CD4-positive, alpha-beta memory T cell (primary cell): Measurements from ENCODE around the gene REM1. TPM values are rescaled to one million over a fixed set of nuclear protein-coding genes. Genes with fewer than 3 reads are reported as not detected.
"Not testable (repeated sequence)": the region's sequence is repeated elsewhere in the genome, so short reads cannot be mapped to it uniquely, and the experiment has no call there.

Experiments
- CTCF ChIA-PET: fragments of 350-600 bp; sonication (Branson Sonifier 250); formaldehyde crosslinking; loops from one replicate; lab custom pipeline; 2021; ENCODE audit warnings: inconsistent platforms; ENCODE audit not compliant: partially characterized antibody; lab: Charles Lee
- POLR2A ChIA-PET: fragments of 350-600 bp; sonication (Branson Sonifier 250); formaldehyde crosslinking; loops from one replicate; lab custom pipeline; 2021; ENCODE audit not compliant: partially characterized antibody; lab: Charles Lee
- DNase-seq, 5 donors: peaks; one replicate each; pipeline versions ENCODE4 v3.0.0 to v3.0.0-alpha.2; 2020 to 2022; ENCODE audit warnings: mixed read lengths in 1 of 5
- H3K27ac ChIP-seq: one replicate; pipeline ENCODE4 v1.7.0; 2013; ENCODE audit warnings: low read depth, low read length
- H3K27me3 ChIP-seq: 2 replicates; pipeline ENCODE4 v1.7.0; 2013; ENCODE audit warnings: mild to moderate bottlenecking, low read length, moderate library complexity; ENCODE audit not compliant: insufficient read depth
- H3K36me3 ChIP-seq: 2 replicates; pipeline ENCODE4 v1.7.0; 2013; ENCODE audit warnings: mild to moderate bottlenecking, low read length, moderate library complexity; ENCODE audit not compliant: insufficient read depth
- H3K4me1 ChIP-seq: 2 replicates; pipeline ENCODE4 v1.7.0; 2013; ENCODE audit warnings: mild to moderate bottlenecking, low read length, moderate library complexity; ENCODE audit not compliant: insufficient read depth
- H3K4me3 ChIP-seq, 2 donors: one replicate each; pipeline ENCODE4 v1.7.0; 2013; ENCODE audit warnings: low read length in 2 of 2, mild to moderate bottlenecking in 1 of 2
- H3K9me3 ChIP-seq, 2 donors: one replicate each; pipeline ENCODE4 v1.7.0; 2013; ENCODE audit warnings: low read length in 2 of 2, control low read depth in 1 of 2; ENCODE audit not compliant: control insufficient read depth in 1 of 2
- H3K27ac Mint-ChIP-seq, 7 donors: one replicate each; pipeline ENCODE4 v1.8.0; 2020 to 2021; ENCODE audit warnings: mixed read lengths in 7 of 7, mild to moderate bottlenecking in 6 of 7, inconsistent platforms in 3 of 7, moderate library complexity in 3 of 7
- H3K27me3 Mint-ChIP-seq, 2 donors: one replicate each; pipeline ENCODE4 v1.8.0; 2020 to 2021; ENCODE audit warnings: mixed read lengths in 2 of 2
- H3K36me3 Mint-ChIP-seq, 2 donors: one replicate each; pipeline ENCODE4 v1.8.0; 2020 to 2021; ENCODE audit warnings: mixed read lengths in 2 of 2, inconsistent platforms in 1 of 2, mild to moderate bottlenecking in 1 of 2
- H3K4me1 Mint-ChIP-seq, 4 donors: one replicate each; pipeline ENCODE4 v1.8.0; 2020 to 2021; ENCODE audit warnings: mixed read lengths in 4 of 4, mild to moderate bottlenecking in 1 of 4
- H3K4me3 Mint-ChIP-seq, 8 donors: one replicate each; pipeline ENCODE4 v1.8.0; 2020 to 2021; ENCODE audit warnings: mixed read lengths in 8 of 8, mild to moderate bottlenecking in 7 of 8, moderate library complexity in 6 of 8, inconsistent platforms in 3 of 8
- H3K9me3 Mint-ChIP-seq, 8 donors: one replicate each; pipeline ENCODE4 v1.8.0; 2020 to 2021; ENCODE audit warnings: mixed read lengths in 8 of 8, mild to moderate bottlenecking in 5 of 8, inconsistent platforms in 3 of 8, moderate library complexity in 1 of 8
- intact Hi-C: fragments of 100-400 bp; cut with micrococcal nuclease; formaldehyde crosslinking; loops from one replicate; pipeline ENCODE4 v1.15.1; 2023
- polyA plus RNA-seq, 2 donors: library from polyadenylated mRNA; unstranded; fragments of 300-500 nt; fragmentation: Illumina TruSeq; gene quantifications; one replicate each; pipeline ENCODE4 v1.2.3, GENCODE V29; 2021
- total RNA-seq, 2 experiments: library from RNA; stranded (reverse); gene quantifications; one replicate each; pipeline ENCODE4 v1.2.3, GENCODE V29; 2021

The REM1 gene
- total and polyA plus RNA-seq, 4 experiments from 2014 or later = not detected

DNA sequence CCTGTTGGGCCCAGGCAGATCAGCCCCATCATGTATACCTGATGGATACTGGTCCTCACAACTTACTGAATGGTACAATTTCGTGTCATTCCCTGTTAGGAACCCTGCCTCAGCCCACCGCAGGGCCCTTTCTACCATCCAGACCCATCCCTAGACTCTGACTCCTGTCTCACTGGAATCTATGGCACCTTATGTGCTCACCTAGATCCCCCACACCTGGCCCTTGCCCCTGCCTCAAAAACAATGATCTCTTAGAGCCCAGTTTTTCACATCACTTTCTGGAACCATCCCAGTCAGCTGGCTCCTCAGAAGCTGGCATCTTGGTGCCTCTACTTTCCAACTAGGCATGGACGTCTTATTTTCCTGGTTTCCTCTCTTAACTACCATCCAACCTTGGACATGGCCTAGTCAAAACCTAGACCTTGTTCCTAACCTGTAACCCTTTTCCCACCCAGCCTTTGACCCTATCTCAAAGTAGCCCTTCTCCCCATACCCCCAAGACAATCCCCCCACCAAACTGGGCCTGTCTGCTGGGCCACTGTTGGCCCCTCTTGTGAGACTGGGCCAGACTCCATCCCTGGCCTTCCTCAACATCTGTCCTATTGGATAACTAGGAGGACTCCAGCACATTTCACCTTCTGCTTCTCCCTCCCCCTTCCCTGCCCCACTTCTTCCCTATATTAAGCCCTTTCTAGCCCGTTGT lies 40.1 kb downstream of the REM1 start:
- H3K27me3 Mint-ChIP-seq = no peaks in the 10 kb centered on the region
- no peak overlapping the region for H3K27ac Mint-ChIP-seq
- Histone ChIP-seq H3K27ac (peak overlapping the region; percentile 91), H3K36me3 (no peaks in the 10 kb centered on the region), H3K4me3 (peak overlapping the region; percentile 58 to 90), H3K9me3 (no peaks in the 10 kb centered on the region), H3K27me3 (no peaks in the 10 kb centered on the region), H3K4me1 (peaks cover 51% of the 10 kb centered on the region)
- peaks cover 4 to 12% of the 10 kb centered on the region in 2 donors for H3K36me3 Mint-ChIP-seq
- DNase-seq = no peak
- H3K4me3 Mint-ChIP-seq = no peak overlapping the region
- ChIA-PET POLR2A (interaction anchor here (1.4 kb wide), 1 partner anchor 31 kb away, joined by 4 read pairs; no protein-coding TSS in a partner anchor), CTCF (interaction anchor here (0.5 to 1.6 kb wide), 4 partner anchors 32 to 121 kb away, joined by 3 read pairs; a partner anchor contains a TSS)
- no peaks in the 10 kb centered on the region for H3K9me3 Mint-ChIP-seq
- intact Hi-C loops = no loop called here
- peaks cover 9 to 20% (median 15%) of the 10 kb centered on the region in 4 donors for H3K4me1 Mint-ChIP-seq

DNA sequence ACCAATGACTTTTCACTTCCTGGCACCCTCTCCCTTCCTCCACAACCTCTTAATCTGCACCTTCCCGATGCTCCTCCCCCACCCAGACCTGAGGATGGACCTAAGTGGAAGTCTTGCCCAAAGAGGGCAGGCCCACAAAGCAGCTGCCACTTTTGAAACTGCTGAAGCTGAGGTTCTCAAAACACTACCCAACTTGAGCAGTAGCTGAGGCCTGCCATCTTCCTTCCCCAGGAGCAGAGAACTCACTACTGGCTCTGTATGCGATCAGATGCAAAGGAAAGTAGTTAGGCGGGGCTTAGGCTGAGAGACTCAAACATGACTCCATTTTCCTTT lies 40.7 kb downstream of the REM1 start:
- peak overlapping the region; percentile 91 for H3K27ac ChIP-seq
- Mint-ChIP-seq H3K27ac (no peak overlapping the region), H3K27me3 (no peaks in the 10 kb centered on the region), H3K4me1 (peaks cover 12 to 25% (median 20%) of the 10 kb centered on the region in 4 donors), H3K36me3 (peaks cover 4 to 16% of the 10 kb centered on the region in 2 donors), H3K4me3 (no peak overlapping the region), H3K9me3 (no peaks in the 10 kb centered on the region)
- H3K4me3 ChIP-seq = peak overlapping the region; percentile 58 to 90
- H3K4me1 ChIP-seq = peaks cover 56% of the 10 kb centered on the region
- ChIA-PET POLR2A (no interaction called here), CTCF (interaction anchor here (0.5 to 1.6 kb wide), 4 partner anchors 31 to 120 kb away, joined by 3 read pairs; a partner anchor contains a TSS)
- H3K27me3 ChIP-seq = no peaks in the 10 kb centered on the region
- no peaks in the 10 kb centered on the region for H3K36me3 ChIP-seq
- intact Hi-C loops = no loop called here
- no peaks in the 10 kb centered on the region for H3K9me3 ChIP-seq
- DNase-seq = peak in 1 of 5 donors; percentile 10

DNA sequence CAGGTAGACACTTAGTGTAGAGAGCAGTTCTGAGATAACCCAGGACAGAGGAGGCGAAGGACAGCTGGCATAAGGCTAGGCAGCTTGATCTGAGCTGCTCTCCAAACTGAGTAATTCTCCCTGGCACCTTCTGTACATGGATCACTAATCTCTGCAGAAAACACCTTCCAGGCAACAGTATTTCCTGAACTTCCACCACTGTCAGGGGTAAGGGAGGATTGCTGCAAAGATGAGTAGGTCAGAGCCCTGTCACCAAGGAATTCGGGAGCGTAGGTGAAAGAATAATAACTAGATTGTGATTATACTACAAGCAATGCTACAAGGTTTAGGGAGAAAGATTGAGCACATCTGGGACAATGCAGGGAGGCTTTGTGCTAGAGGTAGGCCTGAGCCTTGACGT lies 41.1 kb downstream of the REM1 start:
- Mint-ChIP-seq H3K4me1 (peaks cover 14 to 29% (median 23%) of the 10 kb centered on the region in 4 donors), H3K27me3 (no peaks in the 10 kb centered on the region), H3K27ac (no peak overlapping the region), H3K36me3 (peaks cover 4 to 19% of the 10 kb centered on the region in 2 donors), H3K9me3 (no peaks in the 10 kb centered on the region), H3K4me3 (no peak overlapping the region)
- H3K4me3 ChIP-seq = peak overlapping the region; percentile 58 to 90
- DNase-seq = no peak
- intact Hi-C loops = no loop called here
- H3K4me1 ChIP-seq = peaks cover 56% of the 10 kb centered on the region
- H3K27me3 ChIP-seq = no peaks in the 10 kb centered on the region
- no peaks in the 10 kb centered on the region for H3K9me3 ChIP-seq
- ChIA-PET CTCF (interaction anchor here (1.1 to 1.2 kb wide), 2 partner anchors 45 to 97 kb away, joined by 3 read pairs; no protein-coding TSS in a partner anchor), POLR2A (no interaction called here)
- no peaks in the 10 kb centered on the region for H3K36me3 ChIP-seq
- peak overlapping the region; percentile 91 for H3K27ac ChIP-seq

DNA sequence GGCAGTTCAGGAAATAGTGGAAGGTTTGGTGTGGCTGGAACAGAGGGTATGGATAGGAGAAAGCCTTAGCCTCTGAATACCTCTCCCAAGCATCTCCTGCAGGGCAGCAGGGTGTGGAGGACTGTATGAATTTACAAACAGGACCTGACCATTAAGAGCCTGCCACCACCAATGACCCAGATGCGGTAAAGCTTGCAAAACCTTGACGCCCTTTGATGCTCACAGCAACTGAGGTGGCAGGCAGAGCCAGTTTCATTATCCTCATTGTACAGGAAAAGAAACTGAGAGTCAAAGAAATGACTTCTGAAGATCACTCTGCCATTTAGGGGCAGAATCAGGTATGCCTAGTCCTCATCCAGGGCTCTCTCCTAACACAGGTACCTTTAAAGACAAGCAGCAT lies 41.6 kb downstream of the REM1 start:
- Mint-ChIP-seq H3K36me3 (peaks cover 4 to 22% of the 10 kb centered on the region in 2 donors), H3K4me1 (peaks cover 17 to 34% (median 24%) of the 10 kb centered on the region in 4 donors), H3K9me3 (no peaks in the 10 kb centered on the region), H3K27ac (no peak overlapping the region), H3K27me3 (no peaks in the 10 kb centered on the region), H3K4me3 (no peak overlapping the region)
- no peaks in the 10 kb centered on the region for H3K36me3 ChIP-seq
- H3K27ac ChIP-seq = peak overlapping the region; percentile 91
- CTCF ChIA-PET = interaction anchor here (1.2 kb wide), 1 partner anchor 44 kb away, joined by 3 read pairs; no protein-coding TSS in a partner anchor
- H3K9me3 ChIP-seq = no peaks in the 10 kb centered on the region
- POLR2A ChIA-PET = no interaction called here
- H3K27me3 ChIP-seq = no peaks in the 10 kb centered on the region
- peak overlapping the region; percentile 58 to 90 for H3K4me3 ChIP-seq
- peak in 2 of 5 donors; percentile 9 to 11 for DNase-seq
- intact Hi-C loops = no loop called here
- H3K4me1 ChIP-seq = peaks cover 57% of the 10 kb centered on the region

DNA sequence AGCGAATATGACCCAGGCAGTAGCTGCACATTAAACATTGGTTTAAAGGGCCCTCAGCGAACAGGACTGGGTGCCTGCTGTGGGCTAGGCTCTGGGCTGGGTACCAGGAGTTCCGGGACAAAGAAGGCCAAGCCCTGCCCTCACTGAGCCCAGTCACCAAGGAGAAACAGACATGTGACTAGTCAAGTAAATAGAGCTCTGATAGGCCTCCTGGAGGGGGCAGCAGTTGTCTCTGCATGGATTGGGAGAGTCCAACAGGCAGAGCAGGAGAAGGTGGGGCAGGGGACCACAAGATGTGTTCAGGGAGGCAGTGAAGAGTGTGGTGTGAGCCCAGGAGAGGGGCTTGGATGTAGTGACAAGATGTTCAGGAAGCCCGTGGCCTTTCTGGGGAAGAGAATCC lies 42.3 kb downstream of the REM1 start:
- CTCF ChIA-PET = interaction anchor here (0.8 to 1.1 kb wide), 2 partner anchors 14 to 43 kb away, joined by 3 to 5 read pairs; no protein-coding TSS in a partner anchor
- POLR2A ChIA-PET = interaction anchor here (1.0 kb wide), 1 partner anchor 87 kb away, joined by 3 read pairs; no protein-coding TSS in a partner anchor
- H3K4me1 Mint-ChIP-seq = peaks cover 17 to 40% (median 28%) of the 10 kb centered on the region in 4 donors
- no peak overlapping the region for H3K4me3 Mint-ChIP-seq
- peaks cover 60% of the 10 kb centered on the region for H3K4me1 ChIP-seq
- no peaks in the 10 kb centered on the region for H3K36me3 ChIP-seq
- H3K9me3 ChIP-seq = no peaks in the 10 kb centered on the region
- H3K27me3 ChIP-seq = no peaks in the 10 kb centered on the region
- H3K27ac ChIP-seq = peak overlapping the region; percentile 91
- no peaks in the 10 kb centered on the region for H3K9me3 Mint-ChIP-seq
- H3K27me3 Mint-ChIP-seq = no peaks in the 10 kb centered on the region
- peaks cover 8 to 27% of the 10 kb centered on the region in 2 donors for H3K36me3 Mint-ChIP-seq
- intact Hi-C loops = no loop called here
- H3K27ac Mint-ChIP-seq = no peak overlapping the region
- DNase-seq = no peak
- H3K4me3 ChIP-seq = peak overlapping the region in 1 of 2 donors; percentile 10

DNA sequence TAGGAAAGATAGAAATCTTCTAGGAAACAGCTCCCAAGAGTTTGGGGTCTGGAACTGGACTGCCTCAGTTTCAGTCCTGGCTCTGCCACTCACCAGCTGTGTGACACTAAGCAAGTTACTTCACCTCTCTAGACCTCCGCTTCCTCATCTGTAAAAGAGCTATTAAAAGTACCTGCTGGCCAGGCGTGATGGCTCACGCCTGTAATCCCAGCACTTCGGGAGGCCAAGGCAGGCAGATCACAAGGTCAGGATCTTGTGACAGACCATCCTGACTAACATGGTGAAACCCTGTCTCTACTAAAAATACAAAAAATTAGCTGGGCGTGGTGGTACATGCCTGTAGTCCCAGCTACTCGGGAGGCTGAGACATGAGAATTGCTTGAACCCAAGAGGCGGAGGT lies 46.2 kb downstream of the REM1 start:
- peaks cover 25 to 60% (median 42%) of the 10 kb centered on the region in 4 donors for H3K4me1 Mint-ChIP-seq
- H3K27me3 Mint-ChIP-seq, H3K4me3 Mint-ChIP-seq, DNase-seq, H3K27ac ChIP-seq, H3K9me3 Mint-ChIP-seq, POLR2A ChIA-PET, H3K9me3 ChIP-seq, H3K4me3 ChIP-seq, H3K27me3 ChIP-seq, intact Hi-C loops, H3K36me3 ChIP-seq: not testable (repeated sequence)
- H3K4me1 ChIP-seq = peaks cover 45% of the 10 kb centered on the region
- H3K36me3 Mint-ChIP-seq = peaks cover 13 to 44% of the 10 kb centered on the region in 2 donors
- CTCF ChIA-PET = interaction anchor here (0.8 to 1.3 kb wide), 2 partner anchors 18 to 19 kb away, joined by 3 to 4 read pairs; no protein-coding TSS in a partner anchor
- H3K27ac Mint-ChIP-seq = peak overlapping the region in 1 of 7 donors; percentile 50

DNA sequence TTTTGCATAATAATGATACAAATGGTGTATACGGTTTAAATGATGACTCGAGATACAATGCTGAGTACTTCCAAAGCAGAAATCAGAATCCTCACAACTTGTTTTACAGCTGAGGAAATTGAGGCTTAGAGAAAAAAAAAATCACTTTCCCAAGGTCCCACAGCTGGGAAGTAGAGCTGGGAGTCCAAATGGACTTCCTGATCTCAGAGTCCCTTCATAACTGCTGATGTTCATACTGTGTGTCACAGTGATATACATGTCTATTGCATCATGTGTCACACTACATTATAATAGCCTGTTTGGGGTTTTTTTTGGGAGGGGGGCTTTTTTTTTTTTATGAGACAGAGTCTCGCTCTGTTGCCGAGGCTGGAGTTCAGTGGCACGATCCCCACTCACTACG lies 47.6 kb downstream of the REM1 start:
- H3K4me3 Mint-ChIP-seq = no peak overlapping the region
- no peaks in the 10 kb centered on the region for H3K27me3 Mint-ChIP-seq
- peaks cover 18 to 59% of the 10 kb centered on the region in 2 donors for H3K36me3 Mint-ChIP-seq
- intact Hi-C loops = no loop called here
- DNase-seq = no peak
- Histone ChIP-seq H3K4me3 (no peak overlapping the region), H3K36me3 (peaks cover 15% of the 10 kb centered on the region), H3K27me3 (no peaks in the 10 kb centered on the region), H3K4me1 (peaks cover 31% of the 10 kb centered on the region), H3K27ac (no peak overlapping the region), H3K9me3 (no peaks in the 10 kb centered on the region)
- peak overlapping the region in 1 of 7 donors; percentile 32 for H3K27ac Mint-ChIP-seq
- ChIA-PET POLR2A (no interaction called here), CTCF (interaction anchor here (1.1 kb wide), 1 partner anchor 19 kb away, joined by 4 read pairs; no protein-coding TSS in a partner anchor)
- peaks cover 26 to 62% (median 43%) of the 10 kb centered on the region in 4 donors for H3K4me1 Mint-ChIP-seq
- H3K9me3 Mint-ChIP-seq = no peaks in the 10 kb centered on the region
